H9 (cell line): Measurements from ENCODE around the gene SDC4. TPM values are rescaled to one million over a fixed set of nuclear protein-coding genes. Genes with fewer than 3 reads are reported as not detected.

Experiments
- DNase-seq: peaks from one replicate; pipeline ENCODE4 v3.0.0-alpha.2; 2017
- H2AFZ ChIP-seq: one replicate; pipeline ENCODE4 v1.6.1; 2013; ENCODE audit warnings: mild to moderate bottlenecking, low read length, control low read depth, moderate library complexity
- H2AK5ac ChIP-seq: 2 replicates; pipeline ENCODE4 v1.6.1; 2013; ENCODE audit warnings: low read length, control low read depth, mixed read lengths; ENCODE audit not compliant: insufficient read length
- H2BK120ac ChIP-seq: one replicate; pipeline ENCODE4 v1.6.1; 2013; ENCODE audit warnings: low read depth, mild to moderate bottlenecking, low read length, control low read depth, inconsistent platforms; ENCODE audit not compliant: poor library complexity, severe bottlenecking
- H2BK12ac ChIP-seq: 2 replicates; pipeline ENCODE4 v1.6.1; 2013; ENCODE audit warnings: low read length, control low read depth, mixed read lengths, low read depth; ENCODE audit not compliant: insufficient read length
- H2BK15ac ChIP-seq: 2 replicates; pipeline ENCODE4 v1.6.1; 2013; ENCODE audit warnings: low read depth, low read length, control low read depth
- H2BK20ac ChIP-seq: one replicate; pipeline ENCODE4 v1.6.1; 2013; ENCODE audit warnings: low read depth, mild to moderate bottlenecking, low read length, control low read depth, inconsistent platforms; ENCODE audit not compliant: poor library complexity, severe bottlenecking
- H2BK5ac ChIP-seq: 2 replicates; pipeline ENCODE4 v1.6.1; 2013; ENCODE audit warnings: low read length, control low read depth, mixed read lengths; ENCODE audit not compliant: insufficient read length
- H3K14ac ChIP-seq: 2 replicates; pipeline ENCODE4 v1.6.1; 2013; ENCODE audit warnings: low read length, control low read depth; ENCODE audit not compliant: insufficient read depth
- H3K18ac ChIP-seq: 2 replicates; pipeline ENCODE4 v1.6.1; 2013; ENCODE audit warnings: low read depth, mild to moderate bottlenecking, mixed read lengths, low read length, control low read depth; ENCODE audit not compliant: insufficient read length
- H3K23ac ChIP-seq: 2 replicates; pipeline ENCODE4 v1.6.1; 2013; ENCODE audit warnings: low read length, control low read depth, mixed read lengths, low read depth; ENCODE audit not compliant: insufficient read length
- H3K23me2 ChIP-seq: 2 replicates; pipeline ENCODE4 v1.6.1; 2013; ENCODE audit warnings: low read depth, mild to moderate bottlenecking, mixed read lengths, low read length, control low read depth; ENCODE audit not compliant: insufficient read length, poor library complexity, severe bottlenecking
- H3K27ac ChIP-seq: 2 replicates; pipeline ENCODE4 v1.5.1; 2013; ENCODE audit warnings: low read length, control low read depth, mixed read lengths, low read depth; ENCODE audit not compliant: insufficient read length
- H3K27me3 ChIP-seq: 2 replicates; pipeline ENCODE4 v1.6.1; 2013; ENCODE audit warnings: low read length, control low read depth, inconsistent platforms; ENCODE audit not compliant: insufficient read depth
- H3K4ac ChIP-seq: 2 replicates; pipeline ENCODE4 v1.6.1; 2013; ENCODE audit warnings: low read depth, mild to moderate bottlenecking, control low read depth, inconsistent platforms, low read length, moderate library complexity
- H3K4me1 ChIP-seq: 2 replicates; pipeline ENCODE4 v1.6.1; 2013; ENCODE audit warnings: low read length, control low read depth, inconsistent platforms; ENCODE audit not compliant: insufficient read depth
- H3K4me2 ChIP-seq: 2 replicates; pipeline ENCODE4 v1.6.1; 2013; ENCODE audit warnings: low read length, control low read depth, mixed read lengths; ENCODE audit not compliant: insufficient read length, insufficient read depth
- H3K56ac ChIP-seq: 2 replicates; pipeline ENCODE4 v1.6.1; 2013; ENCODE audit warnings: low read depth, mild to moderate bottlenecking, mixed read lengths, low read length, control low read depth; ENCODE audit not compliant: insufficient read length
- H3K79me1 ChIP-seq: 2 replicates; pipeline ENCODE4 v1.6.1; 2013; ENCODE audit warnings: low read depth, mild to moderate bottlenecking, moderate library complexity, low read length, control low read depth, inconsistent platforms; ENCODE audit not compliant: insufficient read depth, poor library complexity, severe bottlenecking
- H3K79me2 ChIP-seq: 2 replicates; pipeline ENCODE4 v1.6.1; 2013; ENCODE audit warnings: low read length, control low read depth, inconsistent platforms; ENCODE audit not compliant: insufficient read depth
- H3K9ac ChIP-seq: 2 replicates; pipeline ENCODE4 v1.6.1; 2013; ENCODE audit warnings: low read length, control low read depth, mixed read lengths; ENCODE audit not compliant: insufficient read length; ENCODE audit errors: extremely low read depth
- H3K9me3 ChIP-seq: one replicate; pipeline ENCODE4 v1.6.1; 2013; ENCODE audit warnings: low read depth, low read length, inconsistent platforms; ENCODE audit not compliant: control insufficient read depth
- H3T11ph ChIP-seq: one replicate; pipeline ENCODE4 v1.6.1; 2013; ENCODE audit warnings: mild to moderate bottlenecking, low read length, control low read depth, inconsistent platforms
- H4K20me1 ChIP-seq: one replicate; pipeline ENCODE4 v1.6.1; 2013; ENCODE audit not compliant: control insufficient read depth, insufficient read length, insufficient read depth
- H4K5ac ChIP-seq: 2 replicates; pipeline ENCODE4 v1.6.1; 2013; ENCODE audit warnings: low read depth, mild to moderate bottlenecking, mixed read lengths, low read length, control low read depth; ENCODE audit not compliant: insufficient read length
- H4K8ac ChIP-seq: replicated peaks from 2 replicates; pipeline ENCODE4 v1.6.1; 2013; ENCODE audit warnings: low read length, control low read depth, mixed read lengths, low read depth; ENCODE audit not compliant: insufficient read length
- H4K91ac ChIP-seq: 2 replicates; pipeline ENCODE4 v1.6.1; 2013; ENCODE audit warnings: low read depth, mild to moderate bottlenecking, moderate library complexity, mixed read lengths, low read length, control low read depth; ENCODE audit not compliant: insufficient read length
- H3K27ac Mint-ChIP-seq, 3 experiments: 2 replicates in 2 of 3; 3 replicates in 1 of 3; pipeline ENCODE4 v1.8.0; 2020 to 2021; ENCODE audit warnings: mixed read lengths in 3 of 3, mild to moderate bottlenecking in 1 of 3, moderate library complexity in 1 of 3
- H3K27me3 Mint-ChIP-seq: 2 replicates; pipeline ENCODE4 v1.8.0; 2021; ENCODE audit warnings: low read depth, mild to moderate bottlenecking, moderate library complexity, mixed read lengths
- H3K36me3 Mint-ChIP-seq, 3 experiments: 2 replicates in 2 of 3; 3 replicates in 1 of 3; pipeline ENCODE4 v1.8.0; 2020 to 2021; ENCODE audit warnings: low read depth in 3 of 3, mixed read lengths in 3 of 3; ENCODE audit not compliant: insufficient read depth in 1 of 3
- H3K4me1 Mint-ChIP-seq, 2 experiments: 2 replicates each; pipeline ENCODE4 v1.8.0; 2020; ENCODE audit warnings: mixed read lengths in 2 of 2
- H3K4me3 Mint-ChIP-seq, 2 experiments: 2 replicates in 1 of 2; 3 replicates in 1 of 2; pipeline ENCODE4 v1.8.0; 2020 to 2021; ENCODE audit warnings: mild to moderate bottlenecking in 2 of 2, mixed read lengths in 2 of 2, moderate library complexity in 1 of 2
- H3K9me3 Mint-ChIP-seq, 2 experiments: 2 replicates in 1 of 2; 3 replicates in 1 of 2; pipeline ENCODE4 v1.8.0; 2020; ENCODE audit warnings: mild to moderate bottlenecking in 2 of 2, mixed read lengths in 2 of 2, moderate library complexity in 1 of 2
- CTCF ChIP-seq: fragments of 200-600 bp; sonication (generic); conservative IDR thresholded peaks from 3 replicates; pipeline ENCODE4 v1.8.0; 2021; ENCODE audit warnings: antibody characterized with exemption, mild to moderate bottlenecking
- WGBS: extraction: QIAGEN DNeasy Blood & Tissue Kit; methylation state at CpG from one replicate; pipeline ENCODE4 v1.1.7; 2013; ENCODE audit warnings: missing lambda C conversion rate, low lambda C conversion rate, mixed read lengths; ENCODE audit not compliant: insufficient read length; ENCODE audit errors: extremely low coverage; 5-methylcytosine and 5-hydroxymethylcytosine counted together
- total RNA-seq: library from RNA; stranded (reverse); gene quantifications from 2 replicates; pipeline ENCODE4 v1.2.1, GENCODE V29; 2021

The SDC4 gene
- total RNA-seq, 1 experiment from 2014 or later: 50.7 TPM

GRCh38 chr20:45395114-45395415, 46.8 kb upstream of the SDC4 start:
- Histone ChIP-seq H3K4me2 (no peak overlapping the region), H2AFZ (no peak overlapping the region), H2BK5ac (no peak overlapping the region), H3K27ac (no peak overlapping the region), H3K18ac (no peak overlapping the region), H3K23ac (no peak overlapping the region), H2BK15ac (no peak overlapping the region), H4K5ac (no peak overlapping the region), H3K4me1 (no peaks in the 10 kb centered on the region), H3K27me3 (no peaks in the 10 kb centered on the region), H3K56ac (no peak overlapping the region), H3K9ac (no peak overlapping the region), H3K9me3 (no peaks in the 10 kb centered on the region), H4K8ac (no peak overlapping the region), H3K79me1 (no peaks in the 10 kb centered on the region), H3K23me2 (no peaks in the 10 kb centered on the region), H2BK120ac (no peak overlapping the region), H2BK12ac (no peak overlapping the region), H2BK20ac (no peak overlapping the region), H2AK5ac (no peak overlapping the region), H4K91ac (no peak overlapping the region), H3K79me2 (no peaks in the 10 kb centered on the region), H3K4ac (no peak overlapping the region), H4K20me1 (no peaks in the 10 kb centered on the region), H3T11ph (no peak overlapping the region), H3K14ac (no peak overlapping the region)
- Mint-ChIP-seq H3K9me3 (peaks cover 14 to 15% of the 10 kb centered on the region in 2 experiments), H3K27me3 (peaks cover 1% of the 10 kb centered on the region), H3K4me1 (no peaks in the 10 kb centered on the region), H3K36me3 (peaks cover 6 to 7% (median 7%) of the 10 kb centered on the region in 3 experiments; a peak in 5 of 7 replicates), H3K27ac (no peak overlapping the region), H3K4me3 (no peak overlapping the region)
- TF ChIP-seq CTCF: no peak
- DNase-seq: no peak
- no CpG with 5 or more reads among the region's 7 CpGs for WGBS
